HG02852 (cell line): ENCODE data around the gene PKP2.
"Not testable (repeated sequence)": the region's sequence is repeated elsewhere in the genome, so short reads cannot be mapped to it uniquely, and the experiment has no call there.

Experiments used
- ATAC-seq: cut with Tn5 transposase; IDR thresholded peaks from one replicate; pipeline ENCODE4 v1.9.1; 2021; ENCODE audit warnings: mild to moderate bottlenecking, moderate library complexity; ENCODE audit not compliant: unreplicated experiment

Gene PKP2

DNA sequence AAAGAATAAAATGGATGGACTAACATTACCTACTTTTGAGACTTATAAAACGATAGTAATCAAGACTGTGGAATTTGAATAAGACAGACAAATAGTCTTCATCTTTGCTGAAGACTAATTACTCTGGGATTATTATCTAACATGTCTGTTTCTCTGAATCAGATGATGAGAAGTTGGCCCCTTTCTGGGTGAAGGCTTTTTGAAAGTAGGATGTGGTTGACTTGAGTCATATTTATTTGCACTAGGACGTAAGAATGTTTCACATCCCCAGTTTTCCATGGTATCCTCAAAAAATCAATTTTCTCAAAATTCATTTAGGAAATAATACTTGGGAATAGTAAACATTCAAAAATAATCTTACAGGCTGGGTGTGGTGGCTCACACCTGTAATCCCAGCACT lies 31.8 kb downstream of the PKP2 start:
- no peak for ATAC-seq

DNA sequence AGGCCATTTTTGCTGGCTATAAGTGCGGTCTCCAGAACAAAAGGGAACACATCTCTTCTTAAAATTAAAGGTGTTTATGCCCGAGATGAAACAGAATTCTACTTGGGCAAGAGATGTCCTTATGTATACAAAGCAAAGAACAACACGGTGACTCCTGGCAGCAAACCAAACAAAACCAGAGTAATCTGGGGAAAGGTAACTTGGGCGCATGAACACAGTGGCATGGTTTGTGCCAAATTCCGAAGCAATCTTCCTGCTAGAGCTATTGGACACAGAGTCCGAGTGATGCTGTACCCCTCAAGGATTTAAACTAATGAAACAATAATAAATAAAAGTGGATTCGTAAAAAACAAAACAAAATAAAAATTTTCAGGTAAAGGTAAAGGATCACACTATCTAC lies 33.4 kb downstream of the PKP2 start:
- ATAC-seq: no peak

DNA sequence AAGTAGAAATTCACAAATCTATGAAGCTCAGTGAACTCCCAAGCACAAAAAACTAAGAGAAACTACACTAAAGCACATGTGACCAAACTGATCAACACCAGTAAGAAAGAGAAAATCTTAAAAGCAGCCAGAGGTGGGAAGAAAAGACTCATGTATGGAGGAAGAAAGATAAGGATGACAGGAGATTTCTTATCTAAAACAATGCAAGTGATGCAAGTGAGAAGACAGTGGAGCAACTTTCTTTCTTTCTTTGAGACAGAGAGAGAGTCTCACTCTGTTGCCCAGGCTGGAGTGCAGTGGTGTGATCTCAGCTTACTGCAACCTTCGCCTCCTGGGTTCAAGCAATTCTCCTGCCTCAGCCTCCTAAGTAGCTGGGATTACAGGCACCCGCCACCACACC lies 34.9 kb downstream of the PKP2 start:
- ATAC-seq: not testable (repeated sequence)

DNA sequence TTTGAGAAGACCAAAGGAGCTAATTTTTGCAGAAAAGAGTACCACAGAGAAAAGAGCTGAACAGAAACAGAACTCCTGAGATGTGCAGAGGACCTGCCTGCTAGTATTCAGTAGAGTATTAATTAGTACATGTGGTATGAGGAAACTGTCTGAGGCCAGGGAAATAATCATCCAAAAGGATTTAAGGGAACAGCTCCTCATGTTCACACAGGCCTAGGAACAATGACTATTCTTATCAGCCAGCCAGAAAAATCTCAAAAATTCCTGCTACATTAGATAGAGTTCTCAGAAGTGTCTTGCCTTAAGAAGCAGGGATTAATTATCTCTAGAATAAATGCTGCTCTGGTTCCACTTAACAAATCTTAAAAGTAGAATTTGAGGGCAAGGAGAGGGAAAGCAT lies 36.4 kb downstream of the PKP2 start:
- no peak for ATAC-seq

DNA sequence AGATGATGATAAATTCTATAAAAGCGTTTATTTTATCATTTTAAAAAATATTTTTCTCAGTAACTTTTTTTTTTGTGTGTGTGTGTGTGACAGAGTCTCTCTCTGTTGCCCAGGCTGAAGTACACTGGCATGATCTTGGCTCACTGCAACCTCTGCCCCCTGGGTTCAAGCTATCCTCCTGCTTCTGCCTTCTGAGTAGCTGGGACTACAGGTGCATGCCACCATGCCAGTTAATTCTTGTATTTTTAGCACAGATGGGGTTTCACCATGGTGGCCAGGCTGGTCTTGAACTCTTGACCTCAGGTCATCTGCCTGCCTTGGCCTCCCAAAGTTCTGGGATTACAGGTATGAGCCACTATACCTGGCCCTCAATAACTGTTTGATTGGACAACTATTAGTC lies 37.2 kb downstream of the PKP2 start:
- ATAC-seq: no peak

DNA sequence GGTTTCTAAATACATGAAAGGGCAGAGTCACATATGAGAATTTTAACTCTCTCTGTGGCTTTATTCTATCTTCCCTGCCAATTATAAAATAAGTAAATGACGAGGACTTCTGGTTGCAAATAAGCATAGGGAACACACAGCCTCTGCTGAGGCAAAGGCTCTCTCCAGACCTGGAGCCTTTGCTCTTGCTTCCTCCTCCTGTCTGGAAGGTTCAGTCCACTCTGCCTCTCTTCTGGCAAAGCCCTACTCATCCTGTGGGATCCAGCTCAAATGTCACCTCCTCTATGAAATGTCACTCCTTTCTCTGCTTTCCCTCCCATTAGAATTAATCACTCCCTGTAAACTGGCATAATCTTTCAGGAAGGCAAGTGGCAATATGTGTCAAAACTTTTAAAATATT lies 41.9 kb downstream of the PKP2 start:
- ATAC-seq: no peak

DNA sequence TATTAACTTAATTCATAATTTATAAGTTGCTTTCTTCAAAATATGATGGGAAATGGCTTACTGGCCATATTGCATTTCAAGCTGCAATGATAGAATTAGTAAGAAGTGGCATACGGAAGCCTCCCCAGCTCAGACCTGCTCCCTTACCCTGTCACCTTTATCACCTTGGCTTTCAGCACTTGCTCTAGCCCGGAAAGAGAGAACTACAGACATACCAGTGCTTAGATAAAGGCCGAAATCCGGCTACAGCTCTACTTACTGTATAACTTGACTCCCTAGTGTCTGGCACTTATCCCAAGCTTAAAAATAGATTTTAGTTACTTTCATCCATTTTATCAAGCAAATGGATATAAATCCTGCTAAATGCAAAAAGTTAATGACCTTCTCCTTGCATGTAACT lies 42.5 kb downstream of the PKP2 start:
- no peak for ATAC-seq

DNA sequence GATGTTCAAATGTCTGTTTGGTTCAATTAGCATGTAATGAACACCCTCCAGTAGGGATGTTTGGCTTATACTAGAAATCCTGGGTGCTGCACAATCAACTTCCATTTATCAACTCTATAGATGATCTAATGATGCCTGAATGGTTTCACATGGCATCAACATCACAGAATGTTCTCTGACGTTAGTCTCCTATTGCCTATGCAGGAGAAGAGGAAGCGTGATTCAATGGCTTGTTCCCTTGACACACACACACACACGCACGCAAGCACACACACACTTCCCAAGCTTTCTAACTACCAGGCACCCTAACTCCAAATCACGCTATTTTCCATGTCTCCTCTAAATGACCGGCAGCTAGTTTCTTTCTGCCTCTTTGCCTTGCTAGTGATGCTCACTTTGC lies 49.3 kb downstream of the PKP2 start:
- no peak for ATAC-seq

DNA sequence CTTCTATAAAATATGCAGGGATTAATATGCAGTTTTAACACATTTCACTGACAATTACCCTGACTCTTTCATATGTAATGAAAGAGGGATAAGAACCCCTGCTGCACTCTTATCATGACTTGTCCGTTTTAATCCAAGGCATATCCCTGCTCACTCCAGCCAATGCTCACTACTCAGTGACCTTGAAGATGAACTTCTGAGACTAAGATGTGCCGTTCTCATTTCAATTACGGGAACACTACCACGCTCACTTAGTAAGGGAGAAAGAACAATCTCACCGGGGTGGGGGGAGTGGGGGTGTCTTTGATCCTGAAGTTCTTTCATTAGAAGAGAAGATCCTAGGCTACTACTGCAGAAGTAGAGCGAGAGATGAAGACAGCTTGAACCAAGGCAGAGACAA lies 50.5 kb downstream of the PKP2 start:
- no peak for ATAC-seq

DNA sequence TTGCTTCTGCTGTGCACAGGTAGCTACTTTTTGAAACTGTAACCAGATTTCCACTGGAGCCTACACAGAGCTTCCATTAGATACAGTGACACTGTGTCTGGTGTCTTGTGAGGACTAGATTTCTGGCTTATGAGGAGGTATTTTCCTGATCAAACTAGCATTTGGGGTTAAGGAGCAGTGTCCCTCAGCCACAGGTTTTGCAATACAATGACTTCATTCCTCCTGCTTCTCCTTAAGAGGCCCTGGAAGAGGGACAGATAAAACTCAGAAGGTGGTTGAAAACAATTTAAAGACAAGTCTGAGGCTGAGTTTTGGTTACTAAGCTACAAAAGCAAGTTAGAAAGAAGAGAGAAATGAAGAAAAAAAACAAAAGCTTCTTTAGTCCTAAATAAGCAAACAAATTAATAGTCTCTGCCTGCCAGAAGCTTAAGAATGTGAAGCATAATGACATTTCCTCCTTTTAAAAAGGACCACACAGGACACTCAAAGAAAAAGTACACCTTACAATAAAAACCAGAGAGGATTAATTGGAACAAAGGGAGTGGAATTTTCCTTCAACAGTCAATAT lies 53.0 kb downstream of the PKP2 start:
- ATAC-seq: no peak

DNA sequence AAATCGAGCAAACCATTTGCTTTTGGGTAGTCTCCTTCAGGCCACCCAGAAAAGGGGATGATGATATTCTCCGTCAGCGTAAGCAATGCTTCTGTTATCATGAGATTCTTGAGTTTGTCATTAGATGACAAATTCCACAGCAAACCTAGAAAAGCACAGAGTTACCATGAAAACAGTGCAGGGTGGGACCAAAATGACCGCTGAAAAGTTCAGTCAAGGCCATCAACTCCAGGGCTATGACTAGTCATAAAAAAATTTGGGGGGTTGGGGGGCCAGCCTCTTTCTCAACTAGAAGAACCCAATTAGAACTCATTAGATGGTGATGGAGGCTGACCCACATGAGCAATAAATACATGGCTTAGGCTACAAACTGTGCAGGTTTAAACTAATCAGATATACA lies 55.5 kb downstream of the PKP2 start:
- no peak for ATAC-seq

DNA sequence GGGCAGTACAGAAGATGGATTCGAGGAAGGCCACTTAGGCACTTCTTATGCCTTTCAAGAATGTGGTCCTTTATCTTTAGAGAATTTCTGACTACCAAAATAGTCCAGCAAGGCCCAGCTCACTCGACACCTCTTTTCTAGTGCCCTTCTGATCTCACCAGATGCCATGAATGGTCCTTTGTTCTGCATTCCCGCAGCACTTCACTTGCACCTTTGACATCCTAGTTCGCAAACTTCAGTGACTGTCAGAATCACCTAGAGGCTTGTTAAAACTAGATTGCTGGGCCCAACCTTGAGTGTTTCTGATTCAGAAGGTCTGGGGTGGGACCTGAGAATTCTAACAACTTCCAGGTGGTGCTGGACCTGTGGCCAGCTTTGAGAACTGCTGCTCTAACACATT lies 56.7 kb downstream of the PKP2 start:
- no peak for ATAC-seq

DNA sequence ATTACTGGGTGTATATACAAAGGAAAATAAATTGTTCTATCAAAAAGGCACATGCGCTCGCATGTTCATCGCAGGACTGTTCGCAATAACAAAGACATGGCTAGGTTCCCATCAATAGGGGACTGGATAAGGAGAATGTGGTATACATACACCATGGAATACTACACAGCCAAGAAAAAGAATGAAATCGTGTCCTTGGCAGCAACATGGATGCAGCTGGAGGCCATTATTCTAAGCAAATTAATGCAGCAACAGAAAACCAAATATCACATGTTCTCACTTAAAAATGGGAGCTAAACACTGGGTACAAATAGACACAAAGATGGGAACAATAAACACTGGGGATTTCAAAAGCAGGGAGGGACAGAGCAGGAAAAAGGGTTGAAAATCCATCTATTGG lies 58.6 kb downstream of the PKP2 start:
- no peak for ATAC-seq

DNA sequence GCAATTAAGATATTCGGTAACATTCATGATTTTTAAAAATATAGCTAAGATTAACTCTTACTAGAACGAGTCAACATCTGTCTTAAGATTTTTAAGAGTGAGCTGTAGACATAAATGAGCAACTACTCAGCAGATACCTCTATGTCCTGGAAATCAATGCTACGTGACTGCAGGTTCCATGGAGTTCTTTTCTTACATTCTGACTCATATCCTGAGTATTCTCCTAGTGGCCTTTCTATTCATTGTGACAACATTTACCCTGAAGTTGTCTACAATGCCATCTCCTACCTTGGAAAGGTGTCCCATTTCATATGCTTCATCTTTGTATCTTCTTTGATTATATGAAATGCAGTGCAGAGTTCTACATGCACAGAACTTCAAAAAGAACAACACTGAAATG lies 59.9 kb downstream of the PKP2 start:
- ATAC-seq: no peak

DNA sequence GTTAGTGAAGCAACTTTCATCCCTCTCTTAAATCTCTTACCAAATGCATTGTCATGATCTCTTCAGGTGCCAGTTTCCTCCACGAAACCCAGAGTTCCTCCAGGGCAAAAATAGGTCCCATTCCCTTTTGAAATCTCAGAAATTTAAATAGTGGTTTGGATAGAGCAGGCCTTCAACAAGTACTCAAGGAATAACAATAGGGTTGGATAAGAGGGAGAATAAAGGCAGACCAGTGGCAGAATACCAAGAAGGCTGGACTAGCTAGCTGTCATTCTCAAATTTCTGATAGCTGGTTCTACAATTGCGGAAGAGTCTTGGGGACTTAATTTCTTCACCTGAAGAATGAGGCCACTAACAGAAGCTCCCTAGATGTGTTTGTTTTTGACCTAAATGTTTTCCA lies 62.5 kb downstream of the PKP2 start:
- no peak for ATAC-seq

DNA sequence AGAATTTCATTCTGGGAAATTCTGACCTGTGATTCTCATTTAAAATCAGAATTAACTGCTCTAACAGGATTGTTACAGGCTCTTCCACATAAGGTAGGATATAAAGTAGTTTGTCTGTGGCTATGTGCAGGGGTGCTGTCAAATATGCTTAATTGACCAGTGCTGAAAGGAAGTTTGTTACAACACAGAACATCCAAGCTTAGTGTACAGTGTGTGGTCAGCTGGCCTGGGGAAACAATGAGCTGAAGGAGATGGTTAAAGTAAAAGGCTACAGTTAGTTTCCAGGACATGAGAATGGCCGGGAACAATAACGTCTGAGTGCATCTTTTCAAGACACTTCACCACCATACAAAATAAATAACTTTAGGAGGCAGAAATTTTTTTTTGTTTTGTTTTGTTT lies 68.0 kb downstream of the PKP2 start:
- ATAC-seq: no peak

DNA sequence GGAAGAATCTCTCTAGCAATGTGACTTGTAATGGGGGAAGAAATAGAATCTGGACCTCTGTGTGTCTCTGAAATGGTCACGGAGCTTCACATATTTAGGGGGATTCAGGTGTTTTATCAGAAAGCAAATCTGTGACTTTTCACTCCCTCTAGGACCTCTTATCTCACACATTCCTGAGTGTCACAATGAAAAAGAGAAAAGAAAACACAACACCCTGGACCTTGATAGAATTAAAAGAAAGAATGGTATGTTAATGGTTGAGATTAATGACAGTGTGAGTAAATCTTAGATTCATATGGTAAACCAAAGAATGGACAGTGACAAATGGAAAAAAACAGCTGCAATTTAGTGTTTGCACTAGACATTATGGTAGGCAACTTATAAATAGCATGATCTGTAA lies 68.5 kb downstream of the PKP2 start:
- ATAC-seq: no peak

DNA sequence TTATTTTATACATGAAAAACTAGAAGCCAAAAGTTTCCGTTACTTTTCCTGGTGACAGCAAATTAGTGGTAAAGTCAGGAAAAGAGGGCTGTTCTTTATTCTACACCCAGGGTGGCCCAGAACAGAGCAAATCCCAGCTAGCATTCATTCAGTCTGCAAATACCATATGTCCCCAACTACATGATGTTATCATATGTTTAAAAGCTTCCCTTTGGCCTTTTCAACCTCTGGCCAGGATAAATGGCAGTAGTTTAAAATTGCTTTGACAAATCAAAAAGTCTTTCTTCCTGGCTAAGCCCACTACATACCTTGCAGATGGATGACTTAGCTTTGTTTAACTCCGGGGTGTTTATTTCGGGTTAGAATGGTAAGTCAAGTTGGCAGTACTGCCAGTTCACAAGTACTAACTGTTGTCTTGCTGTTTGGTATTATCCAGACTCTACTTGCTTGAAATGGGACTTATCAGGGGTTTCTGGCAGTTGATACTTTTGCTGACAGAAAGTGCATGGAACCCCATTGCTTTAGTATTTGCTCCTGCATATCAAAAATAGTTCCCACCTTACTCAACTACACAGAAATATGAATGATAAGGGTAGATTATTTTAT lies 69.7 kb downstream of the PKP2 start:
- no peak for ATAC-seq

DNA sequence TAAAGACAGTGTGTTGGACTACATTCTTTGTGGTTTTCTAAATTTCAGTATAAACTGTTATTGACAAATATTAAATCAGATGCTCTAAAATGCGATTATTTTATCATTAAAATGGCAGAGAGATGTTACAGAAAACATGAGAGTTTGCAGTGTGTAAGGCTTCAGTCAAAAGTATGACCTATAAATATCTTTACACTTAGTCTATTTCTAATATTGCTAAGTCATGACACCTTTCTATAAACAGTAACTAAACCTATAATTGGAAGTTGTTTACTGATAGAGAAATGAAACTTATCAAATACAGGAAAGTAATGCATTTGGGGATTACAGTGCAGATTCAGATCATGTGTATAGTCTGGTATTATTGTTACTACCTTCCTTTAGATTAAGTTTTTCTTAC lies 72.0 kb downstream of the PKP2 start:
- no peak for ATAC-seq

DNA sequence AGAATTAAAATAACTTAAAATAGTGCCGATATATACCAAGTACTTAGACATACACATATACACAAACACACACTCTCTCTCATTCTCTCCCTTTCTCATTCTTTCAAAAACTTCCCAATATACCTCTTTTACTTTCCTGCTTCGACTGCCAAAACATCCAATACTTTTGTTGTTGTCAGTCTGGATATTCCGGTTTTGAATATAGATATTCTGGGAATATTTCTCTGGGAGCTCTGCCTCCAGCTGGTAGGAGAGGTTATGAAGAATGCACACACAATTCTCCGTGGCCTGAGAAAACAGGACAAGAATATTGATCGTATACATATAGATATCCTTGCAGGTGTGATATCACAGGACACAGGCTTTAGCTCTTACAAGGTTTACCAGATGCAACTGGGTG lies 74.2 kb downstream of the PKP2 start:
- ATAC-seq: no peak

DNA sequence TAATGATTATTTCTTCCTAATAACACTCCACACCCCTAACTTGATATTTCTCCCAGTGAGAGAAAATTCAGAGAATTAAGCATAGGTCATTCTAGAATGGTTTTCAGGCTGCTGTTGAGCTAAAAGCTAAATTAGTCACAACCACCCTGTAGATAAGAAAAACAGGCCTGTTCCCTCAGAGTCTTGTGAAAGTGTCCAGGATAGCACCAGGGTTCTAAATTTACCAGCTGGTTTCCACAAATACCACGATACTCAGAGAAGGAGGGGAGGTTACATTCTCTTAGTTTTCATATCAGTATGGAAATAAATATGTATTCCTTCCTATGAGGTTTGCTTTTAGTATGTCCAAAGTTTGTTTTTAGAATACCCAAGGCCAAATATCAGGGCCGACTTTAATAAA lies 74.9 kb downstream of the PKP2 start:
- ATAC-seq: no peak

DNA sequence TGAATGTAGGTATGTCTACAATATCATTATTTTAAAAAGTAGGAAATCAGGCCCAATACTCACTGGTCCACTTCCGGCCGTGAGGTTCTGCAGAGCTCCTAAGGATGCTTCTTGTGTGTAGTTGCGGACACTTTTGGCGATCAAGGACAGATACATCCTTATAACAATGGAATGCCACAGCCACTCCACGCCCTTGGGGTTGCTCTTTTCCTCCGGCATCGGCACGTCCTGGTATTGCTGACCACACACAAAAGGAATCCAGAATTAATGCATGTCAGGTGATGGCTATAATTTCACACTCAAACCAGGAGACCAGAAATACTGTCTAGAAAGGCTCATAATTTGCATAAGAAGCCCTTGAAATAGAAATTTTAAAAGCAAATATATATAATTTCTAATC lies 75.3 kb downstream of the PKP2 start:
- no peak for ATAC-seq

DNA sequence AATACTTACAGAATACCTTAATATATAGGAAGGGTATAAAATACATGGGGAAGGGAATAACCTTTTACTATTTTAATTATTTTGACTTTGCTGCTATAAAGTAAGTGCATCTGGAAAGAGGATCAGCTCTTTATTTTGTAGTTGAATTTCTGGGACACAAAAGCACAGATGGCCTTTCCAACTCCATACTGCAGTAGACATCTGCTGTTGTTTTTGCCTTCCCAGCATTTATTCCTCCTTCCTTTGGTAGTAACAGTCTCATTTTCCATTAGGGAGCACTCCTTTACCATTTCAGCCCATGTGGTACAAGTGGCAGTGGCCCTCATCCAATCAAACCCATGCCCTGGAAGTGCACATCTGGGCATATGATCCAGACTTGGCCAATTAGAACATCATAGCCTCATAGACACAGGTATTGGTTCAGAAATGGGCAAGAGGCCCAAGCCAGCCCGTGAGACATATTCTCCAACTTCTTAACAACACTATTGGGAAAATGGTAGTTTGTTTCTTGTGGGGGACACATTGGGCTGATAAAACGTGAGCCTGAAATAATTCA lies 76.1 kb downstream of the PKP2 start:
- ATAC-seq: no peak
